HT1080 (cell line): ENCODE data around the gene SEC11A. TPM values are rescaled to one million over a fixed set of nuclear protein-coding genes. Genes with fewer than 3 reads are reported as not detected.
A peak's percentile ranks its signal among the peaks of the same experiment; 100 is the strongest.
"Not testable (repeated sequence)": the region's sequence is repeated elsewhere in the genome, so short reads cannot be mapped to it uniquely, and the experiment has no call there.

Experiments
- DNase-seq: peaks from one replicate; pipeline ENCODE4 v3.0.0-alpha.2; 2015; ENCODE audit warnings: low read depth
- total RNA-seq: library from RNA; depleted of rRNA; stranded (reverse); fragments of >200 nt; shearing (Covaris generic); gene quantifications from 2 replicates; pipeline ENCODE4 v1.2.3, GENCODE V29; 2014

The SEC11A gene
- total RNA-seq, 1 experiment from 2014 or later, result 185 TPM

- no peak for DNase-seq
Measured at GRCh38 chr15:84740691-84741090, 24.8 kb upstream of the SEC11A start.

GRCh38 chr15:84737005-84737404 lies 21.1 kb upstream of the SEC11A start:
- DNase-seq, result no peak

- peak; percentile 44 for DNase-seq
Measured at GRCh38 chr15:84736375-84736774, 20.4 kb upstream of the SEC11A start.

- peak; percentile 65 for DNase-seq
Measured at GRCh38 chr15:84735480-84736061, 19.6 kb upstream of the SEC11A start.

GRCh38 chr15:84734794-84735479 lies 19.0 kb upstream of the SEC11A start:
- peak; percentile 78 for DNase-seq

- peak; percentile 36 for DNase-seq
Measured at GRCh38 chr15:84731774-84732173, 15.8 kb upstream of the SEC11A start.

- DNase-seq, result peak; percentile 37
Measured at GRCh38 chr15:84727429-84727828, 11.5 kb upstream of the SEC11A start.

- peak; percentile 78 for DNase-seq
Measured at GRCh38 chr15:84725001-84725491, 9.1 kb upstream of the SEC11A start.

GRCh38 chr15:84722628-84723027 lies 6.7 kb upstream of the SEC11A start:
- DNase-seq, result no peak

- no peak for DNase-seq
Measured at GRCh38 chr15:84721371-84721770, 5.4 kb upstream of the SEC11A start.

GRCh38 chr15:84715441-84716035 lies 401 bp downstream of the SEC11A start:
- no peak for DNase-seq

- no peak for DNase-seq
Measured at GRCh38 chr15:84714821-84715220, 1.1 kb downstream of the SEC11A start.

- no peak for DNase-seq
Measured at GRCh38 chr15:84714372-84714771, 1.6 kb downstream of the SEC11A start.

GRCh38 chr15:84703808-84704207 lies 12.1 kb downstream of the SEC11A start:
- DNase-seq, result no peak

GRCh38 chr15:84702961-84703482 lies 12.9 kb downstream of the SEC11A start:
- DNase-seq, result no peak

GRCh38 chr15:84699538-84700191 lies 16.3 kb downstream of the SEC11A start:
- DNase-seq, result no peak

- DNase-seq, result no peak
Measured at GRCh38 chr15:84697236-84697990, 18.5 kb downstream of the SEC11A start.

GRCh38 chr15:84696757-84697156 lies 19.2 kb downstream of the SEC11A start:
- DNase-seq, result no peak

- no peak for DNase-seq
Measured at GRCh38 chr15:84690342-84690741, 25.6 kb downstream of the SEC11A start.

- no peak for DNase-seq
Measured at GRCh38 chr15:84689858-84690257, 26.1 kb downstream of the SEC11A start.

GRCh38 chr15:84686446-84686845 lies 29.5 kb downstream of the SEC11A start:
- not testable (repeated sequence) for DNase-seq
